ENCODE results near the gene IPMK.

Gene IPMK

GRCh38 chr10:58267713-58268453, at the start of gene IPMK:
Gene IPMK (minus strand): TSS chr10:58267894. CDS start chr10:58267611, 283 bp downstream.
- peak; percentile 84 to 94 for DNase-seq

- DNase-seq: no peak
These were observed 49.2 kb upstream of the IPMK start for GRCh38 chr10:58316874-58317273.

- no peak for DNase-seq
These were observed 43.3 kb upstream of the IPMK start for GRCh38 chr10:58311026-58311425.

- DNase-seq: no peak
These were observed 40.0 kb upstream of the IPMK start for GRCh38 chr10:58307676-58308075.

GRCh38 chr10:58305821-58306220, 38.1 kb upstream of the IPMK start:
- no peak for DNase-seq

- DNase-seq: no peak
These were observed 36.5 kb upstream of the IPMK start for GRCh38 chr10:58304099-58304633.

- DNase-seq: no peak
These were observed 34.6 kb upstream of the IPMK start for GRCh38 chr10:58302254-58302653.

- DNase-seq: no peak
These were observed 33.0 kb upstream of the IPMK start for GRCh38 chr10:58300676-58301075.

GRCh38 chr10:58299580-58299979, 31.9 kb upstream of the IPMK start:
- DNase-seq: peak; percentile 14 to 30

GRCh38 chr10:58293989-58294388, 26.3 kb upstream of the IPMK start:
- DNase-seq: no peak

GRCh38 chr10:58291538-58292174, 24.0 kb upstream of the IPMK start:
- DNase-seq: peak; percentile 2 to 80

- no peak for DNase-seq
These were observed 14.9 kb upstream of the IPMK start for GRCh38 chr10:58282615-58283014.

- DNase-seq: no peak
These were observed 13.5 kb upstream of the IPMK start for GRCh38 chr10:58281092-58281752.

- DNase-seq: no peak
These were observed 12.8 kb upstream of the IPMK start for GRCh38 chr10:58280477-58280876.

- DNase-seq: no peak
These were observed 11.2 kb upstream of the IPMK start for GRCh38 chr10:58278962-58279307.

- no peak for DNase-seq
These were observed 10.7 kb upstream of the IPMK start for GRCh38 chr10:58278274-58278961.

GRCh38 chr10:58275908-58276307, 8.2 kb upstream of the IPMK start:
- DNase-seq: no peak

- no peak for DNase-seq
These were observed 7.6 kb upstream of the IPMK start for GRCh38 chr10:58275261-58275660.

GRCh38 chr10:58269782-58270290, 2.1 kb upstream of the IPMK start:
- no peak for DNase-seq

GRCh38 chr10:58268946-58269781, 1.5 kb upstream of the IPMK start, which contains the start of gene CISD1:
Gene CISD1 (plus strand): TSS chr10:58269162. CDS start chr10:58269274, 112 bp downstream.
- DNase-seq: peak; percentile 93 to 95

GRCh38 chr10:58268454-58268945, 806 bp upstream of the IPMK start:
- no peak for DNase-seq

Measured in hippocampal formation (tissue), 2 donors.